CD1c-positive myeloid dendritic cell (primary cell): Measurements from ENCODE around the gene NEFH.
"Not testable (repeated sequence)": the region's sequence is repeated elsewhere in the genome, so short reads cannot be mapped to it uniquely, and the experiment has no call there.

Source experiments
- DNase-seq: peaks from one replicate; pipeline ENCODE4 v3.0.0-alpha.2; 2016; ENCODE audit errors: extremely low spot score

The NEFH gene

GRCh38 chr22:29479417-29480261, at the start of gene NEFH:
TSS of gene NEFH (plus strand) at chr22:29480218. CDS start at chr22:29480263, 45 bp downstream.
- no peak for DNase-seq

DNA sequence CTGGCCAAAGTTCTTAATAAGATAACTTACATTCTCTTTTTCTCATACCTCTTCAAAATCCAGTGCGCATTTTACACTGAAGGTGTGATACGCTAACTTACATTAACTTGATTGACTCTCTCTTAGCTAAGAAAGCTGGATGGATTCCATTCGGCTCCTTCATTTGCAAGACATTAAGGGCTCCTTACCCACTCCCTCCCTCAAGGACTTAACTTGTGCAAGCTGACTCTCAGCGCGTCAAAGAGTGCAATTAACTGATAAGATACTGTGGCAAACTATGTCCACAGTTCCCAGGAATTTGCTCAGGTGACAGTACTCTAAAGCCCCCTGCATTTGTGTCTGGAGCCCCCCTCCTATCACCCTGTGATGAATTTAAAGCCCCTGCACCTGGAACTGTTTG, 48.0 kb upstream of the NEFH start:
- DNase-seq = no peak

- no peak for DNase-seq
These were observed 46.2 kb upstream of the NEFH start for GRCh38 chr22:29433856-29434255.

- no peak for DNase-seq
These were observed 45.7 kb upstream of the NEFH start for GRCh38 chr22:29434288-29434687.

- no peak for DNase-seq
These were observed 44.5 kb upstream of the NEFH start for GRCh38 chr22:29435236-29436136.

DNA sequence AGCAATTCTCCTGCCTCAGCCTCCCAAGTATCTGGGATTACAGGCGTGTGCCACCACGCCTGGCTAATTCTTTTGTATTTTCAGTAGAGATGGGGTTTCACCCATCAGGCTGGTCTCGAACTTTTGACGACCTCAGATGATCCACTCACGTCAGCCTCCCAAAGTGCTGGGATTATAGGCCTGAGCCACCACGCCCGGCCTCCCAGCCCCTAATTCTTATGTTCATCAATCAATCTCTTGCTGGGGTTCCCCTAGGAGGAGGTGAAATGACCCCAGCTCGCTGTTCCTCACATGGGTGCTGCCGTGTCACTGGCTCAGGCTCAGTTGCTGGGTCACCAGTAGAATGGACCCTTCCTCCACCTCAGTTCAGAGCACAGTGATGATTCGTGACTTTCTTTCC, 41.7 kb upstream of the NEFH start, which contains the start of gene RFPL1:
TSS of gene RFPL1 (plus strand) at position 301 of the 400 bp plus-strand sequence.
- DNase-seq = not testable (repeated sequence)

DNA sequence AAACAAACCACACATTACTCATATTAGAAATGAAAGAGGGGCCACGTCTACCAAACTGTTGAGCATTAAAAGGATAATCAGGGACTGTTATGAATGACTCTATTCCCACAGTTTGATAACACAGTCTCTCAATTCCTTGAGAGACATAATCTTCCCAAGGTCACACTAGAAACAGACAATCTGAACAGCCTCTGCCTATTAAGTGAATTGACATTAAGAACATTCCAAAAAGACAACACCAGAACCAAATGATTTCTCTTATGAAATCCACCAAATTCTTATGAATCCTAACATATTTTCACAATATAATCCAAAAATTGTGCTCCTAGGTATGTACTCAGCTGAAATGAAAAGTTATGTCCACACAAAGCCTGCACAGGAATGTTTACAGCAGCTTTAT, 37.0 kb upstream of the NEFH start:
- no peak for DNase-seq

DNA sequence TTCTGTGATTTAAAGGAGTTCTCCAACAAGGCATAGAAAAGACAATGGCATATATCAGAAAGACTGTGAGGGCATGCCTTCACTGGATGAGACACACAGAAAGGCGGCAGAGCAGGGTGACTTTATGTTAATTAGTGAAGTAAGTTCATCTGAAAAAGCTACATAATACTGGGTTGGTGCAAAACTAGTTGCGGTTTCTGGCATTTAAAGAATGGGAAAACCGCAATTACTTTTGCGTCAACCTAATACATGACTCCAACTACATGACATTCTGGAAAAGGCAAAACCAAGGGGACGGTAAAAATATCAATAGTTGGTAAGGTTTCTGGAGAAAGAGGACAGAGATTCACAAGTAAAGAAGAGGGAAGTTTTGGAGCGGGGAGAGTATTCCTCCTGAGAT, 36.6 kb upstream of the NEFH start:
- DNase-seq = no peak

- no peak for DNase-seq
These were observed 35.9 kb upstream of the NEFH start for GRCh38 chr22:29443861-29444792.

- DNase-seq = no peak
These were observed 34.5 kb upstream of the NEFH start for GRCh38 chr22:29445508-29445907.

DNA sequence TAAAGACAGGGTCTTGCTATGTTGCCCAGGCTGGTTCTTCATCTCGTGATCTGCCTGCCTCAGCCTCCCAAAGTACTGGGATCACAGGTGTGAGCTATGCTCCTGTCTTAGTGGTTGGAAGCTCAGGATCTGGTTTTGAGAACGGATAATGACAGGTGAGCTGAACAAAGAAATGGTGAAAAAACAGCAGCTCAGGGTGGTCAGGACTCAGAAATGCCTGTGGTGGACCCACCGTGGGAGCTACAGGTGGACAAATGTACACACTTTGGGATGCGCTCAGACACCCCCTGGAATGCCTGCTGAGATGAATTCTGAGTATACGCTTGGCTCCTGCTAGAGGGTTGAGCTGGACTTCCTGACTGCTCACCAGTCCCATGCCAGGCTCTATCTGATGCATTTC, 32.1 kb upstream of the NEFH start:
- DNase-seq = no peak

GRCh38 chr22:29449296-29449875, 30.6 kb upstream of the NEFH start:
- DNase-seq = no peak

DNA sequence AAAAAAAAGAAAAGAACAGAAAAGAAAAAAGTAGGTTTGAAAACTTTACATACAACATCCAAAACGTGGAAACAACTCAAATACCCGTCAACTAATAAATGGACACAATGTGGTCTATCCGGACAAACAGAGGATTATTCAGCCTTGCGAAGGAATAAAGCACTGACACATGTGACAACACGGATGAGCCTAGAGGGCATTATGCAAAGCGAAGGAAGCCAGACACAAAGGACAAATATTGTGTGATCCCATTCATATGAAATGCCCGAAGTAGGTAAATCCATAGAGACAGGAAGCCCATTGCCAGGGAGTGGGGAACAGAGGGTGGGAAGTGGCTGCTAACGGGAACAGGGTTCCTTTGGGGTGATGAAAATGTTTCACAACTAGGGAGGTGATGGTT, 29.8 kb upstream of the NEFH start:
- no peak for DNase-seq

GRCh38 chr22:29451863-29452262, 28.2 kb upstream of the NEFH start:
- DNase-seq = no peak

GRCh38 chr22:29454276-29454675, 25.7 kb upstream of the NEFH start:
- DNase-seq = no peak

- no peak for DNase-seq
These were observed 23.8 kb upstream of the NEFH start for GRCh38 chr22:29456211-29456671.

- peak; percentile 38 for DNase-seq
These were observed 22.3 kb upstream of the NEFH start for GRCh38 chr22:29457730-29458129.

GRCh38 chr22:29458551-29458950, 21.5 kb upstream of the NEFH start:
- DNase-seq = no peak

- DNase-seq = no peak
These were observed 20.2 kb upstream of the NEFH start for GRCh38 chr22:29459773-29460172.

DNA sequence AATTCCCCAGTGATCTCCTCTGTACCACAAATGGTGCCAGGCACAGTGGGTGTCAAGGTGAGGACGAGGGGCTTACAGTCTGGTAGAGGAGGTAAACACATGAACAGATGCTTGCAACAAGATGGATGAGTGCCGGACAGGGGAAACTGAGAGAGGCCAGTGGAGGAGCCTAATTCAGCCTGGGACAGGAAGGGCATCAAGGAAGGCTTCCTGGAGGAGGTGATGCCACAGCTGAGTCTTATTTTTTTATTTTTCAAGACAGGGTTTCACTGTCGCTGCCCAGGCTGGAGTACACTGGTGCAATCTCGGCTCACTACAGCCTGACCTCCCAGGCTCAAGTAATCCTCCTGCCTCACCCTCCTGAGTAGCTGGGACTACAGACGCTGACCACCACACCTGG, 18.8 kb upstream of the NEFH start:
- no peak for DNase-seq

- no peak for DNase-seq
These were observed 16.4 kb upstream of the NEFH start for GRCh38 chr22:29463629-29464028.
